GM23248 (cell line): ENCODE data around the gene PTGFRN.

Experiments
- EZH2 ChIP-seq: fragments of 200-600 bp; sonication (generic); IDR thresholded peaks from 2 replicates; pipeline ENCODE4 v1.6.1; 2018; ENCODE audit warnings: antibody characterized with exemption, mild to moderate bottlenecking; ENCODE audit not compliant: insufficient read depth, poor library complexity, severe bottlenecking
- EZH2phosphoT487 ChIP-seq: fragments of 200-600 bp; sonication (generic); IDR thresholded peaks from 2 replicates; pipeline ENCODE4 v1.6.1; 2018; ENCODE audit warnings: antibody characterized with exemption, moderate library complexity, mild to moderate bottlenecking, low read depth; ENCODE audit not compliant: insufficient read depth

- TF ChIP-seq EZH2phosphoT487 (no peak), EZH2 (no peak)
Observed at GRCh38 chr1:116878804-116879477, 30.8 kb upstream of the PTGFRN start.
